G401.6 (cell line): Measurements from ENCODE around the gene WSCD2.

Source experiments
- FAIRE-seq: peaks from 2 replicates; lab custom pipeline; 2012; peaks lifted over from hg19 to GRCh38; lab: Jason Lieb, UNC

The WSCD2 gene

DNA sequence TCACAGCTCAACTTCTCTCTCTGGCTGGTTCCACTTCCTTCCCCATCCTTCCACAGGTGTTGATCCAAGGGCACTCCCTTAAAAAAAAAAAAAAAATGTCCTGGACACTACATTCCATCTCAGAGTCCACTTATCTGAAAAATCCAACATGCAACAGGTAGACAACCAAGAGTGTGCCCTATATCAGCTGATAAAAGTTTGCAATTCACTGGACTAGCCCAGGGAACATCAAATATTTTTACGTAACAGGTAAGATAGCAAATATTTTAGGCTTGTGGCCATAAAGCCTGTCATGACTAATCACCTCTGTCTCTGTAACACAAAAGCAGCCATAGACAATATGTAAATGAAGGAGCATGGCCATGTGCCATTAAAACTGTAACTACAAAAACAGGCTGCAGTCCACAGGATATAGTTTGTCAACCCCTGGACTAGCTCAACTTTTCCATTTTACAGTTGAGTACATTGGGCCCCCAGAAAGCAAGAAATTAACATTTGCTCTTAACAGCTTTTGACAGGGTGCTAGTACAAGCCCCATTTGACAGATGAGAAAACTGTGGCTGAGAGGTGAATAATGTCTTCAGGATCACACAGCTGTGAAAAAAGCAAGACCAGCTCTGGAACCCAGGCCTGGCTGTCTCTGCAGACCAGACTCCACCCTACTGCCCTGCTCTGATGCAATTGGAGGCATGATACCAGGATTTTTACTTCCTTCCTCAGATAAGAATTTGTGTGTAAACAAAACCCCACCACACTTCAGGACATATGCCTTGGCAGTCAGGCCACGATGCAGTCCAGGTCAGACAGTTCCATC, 141.2 kb downstream of the WSCD2 start:
- no peak for FAIRE-seq

- FAIRE-seq = no peak
Measured at GRCh38 chr12:108270849-108271143, 141.7 kb downstream of the WSCD2 start.

DNA sequence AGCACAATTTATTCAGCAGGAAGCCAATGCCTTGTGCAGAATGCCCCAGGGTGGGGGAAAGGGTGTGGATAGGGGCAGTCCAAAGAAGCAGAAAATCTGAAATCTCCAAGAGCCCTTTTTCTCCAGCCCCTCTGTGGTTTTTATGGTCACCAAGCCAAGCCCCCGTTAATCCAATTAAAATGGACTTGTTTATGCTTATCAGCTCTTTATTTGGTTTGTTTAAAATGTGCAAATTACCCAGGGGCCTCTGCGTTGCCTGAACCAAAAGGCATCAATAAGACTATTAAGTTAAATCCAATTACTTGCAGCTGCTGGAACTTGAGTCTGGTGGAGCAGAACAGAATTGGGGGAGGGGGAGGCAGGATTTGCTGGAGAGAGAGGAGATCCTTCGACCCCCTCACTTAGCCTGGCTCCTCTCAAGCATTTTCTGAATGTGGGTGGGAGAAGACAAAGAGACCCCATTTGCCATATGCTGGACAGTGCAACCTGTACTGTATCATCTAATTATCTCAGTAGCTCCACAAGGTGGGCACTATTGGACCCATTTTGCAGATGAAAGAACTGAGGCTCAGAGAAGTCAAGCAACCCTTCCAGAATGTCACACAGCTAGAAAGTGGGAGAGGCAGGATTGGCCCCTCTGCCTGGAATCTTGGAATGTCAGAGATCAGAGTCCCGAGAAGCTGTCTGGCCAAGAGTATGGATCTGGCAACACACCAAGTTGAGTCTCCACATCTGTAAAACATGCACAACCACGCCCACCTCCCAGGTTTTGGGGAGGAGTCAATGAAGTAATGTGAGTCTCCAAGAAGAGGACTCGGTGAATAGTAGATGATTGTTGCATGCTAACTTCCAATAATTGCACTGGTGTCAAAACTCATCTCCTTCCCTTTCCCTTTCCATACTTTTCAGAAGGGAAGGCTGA, 143.1 kb downstream of the WSCD2 start:
- FAIRE-seq = no peak

- no peak for FAIRE-seq
Measured at GRCh38 chr12:108273217-108273616, 144.1 kb downstream of the WSCD2 start.

- no peak for FAIRE-seq
Measured at GRCh38 chr12:108277613-108278012, 148.5 kb downstream of the WSCD2 start.

GRCh38 chr12:108282160-108282559, 153.1 kb downstream of the WSCD2 start:
- no peak for FAIRE-seq

GRCh38 chr12:108282676-108283075, 153.6 kb downstream of the WSCD2 start:
- no peak for FAIRE-seq

DNA sequence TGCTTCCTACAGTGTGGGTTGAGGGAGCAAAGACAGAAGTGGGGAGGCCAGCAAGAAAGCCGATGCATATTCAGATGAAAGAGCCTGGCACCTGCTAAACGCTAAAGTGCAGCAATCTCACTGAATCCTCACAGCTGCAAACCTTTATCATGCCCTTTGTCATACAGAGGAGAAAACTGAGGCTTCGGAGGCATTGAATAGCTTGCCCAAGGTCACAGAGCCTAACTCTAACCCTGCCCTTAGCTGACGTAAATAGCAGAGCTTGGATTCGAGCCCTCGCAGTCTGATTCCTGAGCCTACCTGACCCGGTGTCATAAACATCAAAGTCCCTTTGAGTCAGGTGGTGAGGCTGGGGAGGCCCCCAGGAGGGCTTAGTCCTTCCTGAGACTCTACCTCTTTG, 155.1 kb downstream of the WSCD2 start:
- no peak for FAIRE-seq

GRCh38 chr12:108285016-108285415, 155.9 kb downstream of the WSCD2 start:
- FAIRE-seq = no peak

- FAIRE-seq = no peak
Measured at GRCh38 chr12:108287227-108287626, 158.1 kb downstream of the WSCD2 start.

GRCh38 chr12:108289350-108290161, 160.5 kb downstream of the WSCD2 start:
- FAIRE-seq = no peak

GRCh38 chr12:108295641-108296040, 166.6 kb downstream of the WSCD2 start:
- FAIRE-seq = no peak

DNA sequence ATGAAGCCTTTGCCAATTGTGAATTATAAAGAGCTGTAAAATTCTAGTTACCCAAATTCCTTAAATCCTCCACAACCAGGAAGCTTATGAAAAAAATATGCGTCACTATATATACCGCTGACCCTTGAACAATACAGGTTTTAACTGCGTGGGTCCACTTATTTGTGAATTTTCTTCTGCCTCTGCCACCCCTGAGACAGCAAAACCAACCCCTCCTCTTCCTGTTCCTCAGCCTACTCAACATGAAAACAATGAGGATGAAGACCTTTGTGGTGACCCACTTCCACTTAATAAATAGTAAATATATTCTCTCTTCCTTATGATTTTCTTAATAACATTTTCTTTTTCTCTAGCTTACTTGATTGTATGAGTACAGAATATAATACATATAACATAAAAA, 167.9 kb downstream of the WSCD2 start:
- FAIRE-seq = no peak

DNA sequence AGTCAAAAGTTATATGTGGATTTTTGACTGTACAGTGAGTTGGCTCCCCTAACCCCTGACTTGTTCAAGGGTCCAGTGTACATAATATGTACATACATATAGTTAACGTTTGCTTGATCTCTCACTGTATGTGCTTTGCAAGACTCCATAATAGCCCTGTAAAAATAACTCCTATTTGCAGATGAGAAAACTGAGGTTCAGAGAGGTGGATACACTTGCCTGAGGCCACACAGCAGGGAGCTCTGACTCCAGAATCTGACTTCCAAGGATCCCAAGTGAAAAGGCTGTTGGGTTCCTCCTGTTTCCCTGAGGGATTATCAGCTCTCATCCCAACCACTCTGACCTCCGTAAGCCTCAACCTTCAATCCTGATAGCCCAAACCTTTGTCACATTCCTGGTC, 168.3 kb downstream of the WSCD2 start:
- FAIRE-seq = no peak

DNA sequence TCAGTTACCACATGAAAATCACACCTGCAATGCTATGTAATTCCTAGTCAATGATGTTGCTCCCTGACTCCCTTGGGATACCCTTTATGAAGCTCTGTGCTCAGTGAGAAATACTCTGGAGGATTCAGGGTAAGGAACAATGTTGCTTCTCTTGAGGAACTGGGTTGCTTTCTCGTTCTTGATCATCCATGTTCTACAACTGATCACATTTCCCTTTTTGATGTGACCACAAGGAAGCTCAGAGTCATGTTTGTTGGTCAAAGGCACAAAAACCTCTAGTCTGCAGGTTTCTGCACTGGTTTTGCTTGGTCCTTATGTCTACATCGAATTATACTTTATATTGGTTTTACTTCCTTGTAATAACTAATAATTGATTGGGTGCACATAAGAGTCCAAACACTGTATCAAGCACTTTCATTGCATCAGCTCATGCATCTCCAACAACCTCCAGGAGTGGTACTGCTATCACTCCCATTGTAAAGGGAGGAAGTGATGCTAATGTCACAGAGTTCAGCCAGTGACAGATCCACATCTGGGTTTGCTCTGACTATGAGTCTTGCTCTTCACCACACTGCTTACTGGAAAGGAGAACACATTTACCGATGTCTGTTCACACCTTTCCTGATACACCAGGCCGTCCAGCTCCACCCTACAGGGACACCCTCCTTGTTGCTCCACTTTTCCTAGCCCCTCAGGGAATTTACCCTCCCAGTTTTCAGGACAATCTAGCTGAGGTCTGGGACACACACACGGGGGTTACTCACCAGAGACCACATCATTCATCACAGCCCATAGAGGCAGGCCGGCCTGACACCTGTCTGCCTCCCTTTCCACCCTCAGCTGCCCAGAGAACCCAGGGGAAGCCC, 169.0 kb downstream of the WSCD2 start:
- FAIRE-seq = no peak

- FAIRE-seq = no peak
Measured at GRCh38 chr12:108298761-108299275, 169.7 kb downstream of the WSCD2 start.

- FAIRE-seq = no peak
Measured at GRCh38 chr12:108299516-108299915, 170.4 kb downstream of the WSCD2 start.
